ENCODE results near the gene ERBB3.

DNA sequence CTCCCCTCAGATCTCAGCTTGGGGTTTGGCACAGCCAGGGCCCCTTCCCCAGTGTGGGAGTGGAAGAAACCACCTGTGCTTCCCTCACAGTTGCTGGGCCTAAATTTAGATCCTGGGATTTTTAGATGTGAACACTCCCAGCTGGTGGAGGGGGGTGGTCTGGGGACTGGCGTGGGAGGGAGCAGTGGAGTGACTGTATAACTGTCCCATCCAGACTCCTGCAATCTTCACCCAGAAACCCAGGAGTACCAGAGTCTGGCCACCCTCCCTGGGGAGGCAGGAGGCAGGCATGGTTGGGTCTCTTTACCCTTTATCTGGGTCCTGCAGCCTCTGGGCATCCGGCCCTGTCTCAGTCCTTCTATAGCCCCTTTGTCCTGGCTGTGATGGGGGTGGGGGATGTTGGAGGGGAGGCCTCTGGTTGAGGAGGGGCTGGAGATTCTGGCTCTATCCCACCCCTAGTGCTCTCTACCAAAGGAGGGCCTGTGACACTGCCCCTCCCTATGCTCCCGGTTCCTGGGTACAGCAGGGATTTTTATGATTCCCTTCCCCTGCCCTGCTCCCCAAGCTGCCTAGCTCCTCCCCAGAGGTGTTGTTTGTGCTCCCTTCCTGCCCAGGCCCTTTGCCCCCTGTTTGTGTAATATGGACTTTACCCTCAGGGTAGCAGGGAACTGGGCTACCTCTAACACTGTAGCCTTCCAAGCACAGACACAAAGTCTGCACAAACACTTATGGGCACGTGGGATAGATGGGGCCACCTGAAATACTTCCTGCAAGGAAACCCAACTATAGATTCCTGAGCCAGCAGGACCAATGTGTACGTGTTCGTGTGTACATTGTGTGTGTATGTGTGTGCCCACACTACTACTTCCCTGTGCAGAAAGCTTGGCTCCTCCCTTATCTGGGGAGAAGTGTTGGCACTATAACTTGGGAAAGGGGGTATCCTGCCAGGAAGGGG, 1.7 kb downstream of the ERBB3 start:
- TF ChIP-seq POLR2A (IDR thresholded peaks at IDR 0.05; ENCODE audit: low read length) (no peak), GATA1 (IDR thresholded peaks at IDR 0.05; ENCODE audit: low read depth, low read length) (no peak)

Measured in erythroblast (primary cell).